ENCODE data around the gene SGCA.
A peak's percentile ranks its signal among the peaks of the same experiment; 100 is the strongest.

The SGCA gene

DNA sequence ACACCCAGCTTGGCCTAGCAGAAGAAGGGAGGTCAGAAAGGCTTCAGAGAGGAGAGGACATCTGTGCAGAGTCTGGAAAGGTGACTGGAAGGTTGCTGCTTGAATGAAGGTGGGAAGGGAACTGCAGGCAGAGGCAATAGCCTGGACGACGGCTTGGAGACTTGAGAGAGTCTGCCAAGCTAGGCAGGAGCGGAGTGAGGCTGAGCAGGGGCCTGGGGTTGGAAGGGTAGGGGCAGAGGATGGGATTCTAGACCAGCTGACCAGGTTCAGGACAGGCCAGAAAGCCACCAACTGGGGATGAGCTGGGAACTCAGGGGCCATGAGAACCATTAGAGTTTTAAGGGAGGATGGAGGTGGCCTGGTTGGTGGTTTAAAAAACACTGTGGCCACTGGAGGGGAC, 339 bp upstream of the SGCA start:
- no peak overlapping the region for H3K4me3 ChIP-seq (ENCODE audit: low read depth, low read length)
- TF ChIP-seq, protein P1, sequence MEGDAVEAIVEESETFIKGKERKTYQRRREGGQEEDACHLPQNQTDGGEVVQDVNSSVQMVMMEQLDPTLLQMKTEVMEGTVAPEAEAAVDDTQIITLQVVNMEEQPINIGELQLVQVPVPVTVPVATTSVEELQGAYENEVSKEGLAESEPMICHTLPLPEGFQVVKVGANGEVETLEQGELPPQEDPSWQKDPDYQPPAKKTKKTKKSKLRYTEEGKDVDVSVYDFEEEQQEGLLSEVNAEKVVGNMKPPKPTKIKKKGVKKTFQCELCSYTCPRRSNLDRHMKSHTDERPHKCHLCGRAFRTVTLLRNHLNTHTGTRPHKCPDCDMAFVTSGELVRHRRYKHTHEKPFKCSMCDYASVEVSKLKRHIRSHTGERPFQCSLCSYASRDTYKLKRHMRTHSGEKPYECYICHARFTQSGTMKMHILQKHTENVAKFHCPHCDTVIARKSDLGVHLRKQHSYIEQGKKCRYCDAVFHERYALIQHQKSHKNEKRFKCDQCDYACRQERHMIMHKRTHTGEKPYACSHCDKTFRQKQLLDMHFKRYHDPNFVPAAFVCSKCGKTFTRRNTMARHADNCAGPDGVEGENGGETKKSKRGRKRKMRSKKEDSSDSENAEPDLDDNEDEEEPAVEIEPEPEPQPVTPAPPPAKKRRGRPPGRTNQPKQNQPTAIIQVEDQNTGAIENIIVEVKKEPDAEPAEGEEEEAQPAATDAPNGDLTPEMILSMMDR (IDR thresholded peaks at IDR 0.05; ENCODE audit: borderline replicate concordance, insufficient read depth, low read depth, low read length): no peak

DNA sequence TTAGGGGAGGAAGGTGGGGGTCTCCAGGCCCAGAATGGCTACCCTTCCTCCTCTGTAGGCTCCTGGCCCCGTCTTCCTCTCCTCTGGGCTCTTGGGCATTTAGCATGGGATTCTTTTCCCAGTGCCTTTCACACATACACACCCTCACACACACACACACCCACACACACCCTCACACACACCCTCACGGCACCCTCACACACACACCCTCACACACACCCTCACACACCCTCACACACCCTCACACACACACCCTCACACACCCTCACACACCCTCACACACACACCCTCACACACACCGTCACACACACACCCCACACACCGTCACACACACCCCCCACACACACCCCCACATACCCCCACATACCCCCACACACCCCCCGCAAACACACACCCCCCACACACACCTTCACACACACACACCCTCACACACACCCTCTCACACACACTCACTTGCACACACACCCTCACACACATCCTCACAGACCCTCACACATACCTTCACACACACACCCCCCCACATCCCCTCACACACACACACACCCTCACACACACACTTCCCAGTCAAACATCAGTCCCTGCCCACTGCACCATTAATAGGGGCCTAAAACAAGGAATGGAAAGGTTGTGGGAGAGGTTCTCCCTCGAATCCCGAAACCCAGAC, 845 bp downstream of the SGCA start:
- TF ChIP-seq, protein P1 (IDR thresholded peaks at IDR 0.05; ENCODE audit: borderline replicate concordance, insufficient read depth, low read depth, low read length): no peak
- H3K4me3 ChIP-seq (ENCODE audit: low read depth, low read length): no peak overlapping the region

DNA sequence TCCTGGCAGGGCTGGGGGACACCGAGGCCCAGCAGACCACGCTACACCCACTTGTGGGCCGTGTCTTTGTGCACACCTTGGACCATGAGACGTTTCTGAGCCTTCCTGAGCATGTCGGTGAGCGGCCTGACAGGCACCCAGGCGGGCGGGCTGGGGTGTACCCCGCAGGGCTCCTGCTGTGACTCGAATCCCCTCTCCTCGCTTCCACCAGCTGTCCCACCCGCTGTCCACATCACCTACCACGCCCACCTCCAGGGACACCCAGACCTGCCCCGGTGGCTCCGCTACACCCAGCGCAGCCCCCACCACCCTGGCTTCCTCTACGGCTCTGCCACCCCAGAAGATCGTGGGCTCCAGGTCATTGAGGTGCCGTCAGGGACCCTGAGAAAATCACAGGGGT, 1.6 kb downstream of the SGCA start:
- H3K4me3 ChIP-seq (ENCODE audit: low read depth, low read length): no peak overlapping the region
- TF ChIP-seq, protein P1 (IDR thresholded peaks at IDR 0.05; ENCODE audit: borderline replicate concordance, insufficient read depth, low read depth, low read length): no peak

- H3K4me3 ChIP-seq (ENCODE audit: low read depth, low read length): no peak overlapping the region
- TF ChIP-seq, protein P1 (IDR thresholded peaks at IDR 0.05; ENCODE audit: borderline replicate concordance, insufficient read depth, low read depth, low read length): no peak
These were observed 2.5 kb downstream of the SGCA start for GRCh38 chr17:50168319-50168718.

DNA sequence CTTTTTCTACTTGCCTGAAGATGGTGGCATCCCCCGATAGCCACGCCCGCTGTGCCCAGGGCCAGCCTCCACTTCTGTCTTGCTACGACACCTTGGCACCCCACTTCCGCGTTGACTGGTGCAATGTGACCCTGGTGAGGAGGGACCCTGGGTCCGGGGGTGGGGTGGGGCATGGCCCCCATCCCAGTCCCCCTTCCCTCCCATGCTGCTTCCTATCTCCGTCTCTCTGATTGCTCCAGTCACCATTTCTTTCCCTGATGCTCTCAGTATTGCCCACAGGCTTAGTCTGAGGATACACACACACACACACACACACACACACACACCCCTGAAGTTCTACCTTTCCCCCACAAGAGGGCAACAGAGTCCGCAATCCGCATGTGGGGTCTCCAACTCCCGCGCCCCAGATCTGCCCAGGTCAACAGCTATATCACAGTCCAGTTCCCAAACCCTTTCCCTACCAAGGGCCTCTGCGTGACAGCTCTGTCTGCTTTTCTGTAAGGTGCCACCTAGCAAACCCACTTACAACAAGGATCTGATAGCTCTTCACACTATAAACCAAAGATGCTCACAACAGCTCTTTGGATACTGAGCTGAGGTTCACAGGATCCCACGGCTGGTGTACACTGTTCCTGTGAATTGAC, 3.4 kb downstream of the SGCA start:
- no peak overlapping the region for H3K4me3 ChIP-seq (ENCODE audit: low read depth, low read length)
- TF ChIP-seq, protein P1 (IDR thresholded peaks at IDR 0.05; ENCODE audit: borderline replicate concordance, insufficient read depth, low read depth, low read length): peak; percentile 93

- no peak overlapping the region for H3K4me3 ChIP-seq (ENCODE audit: low read depth, low read length)
- TF ChIP-seq, protein P1 (IDR thresholded peaks at IDR 0.05; ENCODE audit: borderline replicate concordance, insufficient read depth, low read depth, low read length): no peak
These were observed 4.2 kb downstream of the SGCA start for GRCh38 chr17:50169881-50170459.

All from GM12875 (cell line).